K562 (cell line): ENCODE results near the gene PRKACG.

Experiments
- CBFB ChIP-seq: sonication (generic); formaldehyde crosslinking; IDR thresholded peaks from 2 replicates; pipeline ENCODE4 v1.4.0; 2020; ENCODE audit warnings: mild to moderate bottlenecking, missing genetic modification reagents
- CBX1 ChIP-seq: sonication (generic); IDR thresholded peaks from 2 replicates; pipeline ENCODE4 v1.6.1; 2016; ENCODE audit warnings: antibody characterized with exemption, low read depth, mild to moderate bottlenecking
- CTCF ChIP-seq, 3 experiments: IDR thresholded peaks in 2 of 3; conservative IDR thresholded peaks in 1 of 3; 2 replicates each; pipeline ENCODE4 v1.5.1; 2011 to 2012; ENCODE audit warnings: low read length in 3 of 3, mild to moderate bottlenecking in 3 of 3, control low read depth in 2 of 3, improper control_type of control experiment in 1 of 3, inconsistent platforms in 1 of 3, low read depth in 1 of 3, mixed read lengths in 1 of 3, moderate library complexity in 1 of 3; ENCODE audit not compliant: insufficient read depth in 2 of 3
- EP300 ChIP-seq: IDR thresholded peaks from 2 replicates; pipeline ENCODE4 v1.6.1; 2012; ENCODE audit warnings: low read length, improper control_type of control experiment
- POLR2A ChIP-seq: fragments of 450-650 bp; conservative IDR thresholded peaks from 2 replicates; pipeline ENCODE4 v1.6.1; 2016
- TAF1 ChIP-seq: IDR thresholded peaks from 2 replicates; pipeline ENCODE4 v1.6.1; 2011; ENCODE audit warnings: mild to moderate bottlenecking, low read length, moderate library complexity; ENCODE audit not compliant: insufficient read depth, control insufficient read depth, severe bottlenecking; ENCODE audit errors: extremely low read depth
- THRAP3 ChIP-seq: fragments of 450-650 bp; IDR thresholded peaks from 2 replicates; pipeline ENCODE4 v1.6.1; 2016; ENCODE audit warnings: mild to moderate bottlenecking, inconsistent platforms, borderline replicate concordance
- ZFP91 ChIP-seq: sonication (generic); formaldehyde crosslinking; IDR thresholded peaks from 2 replicates; pipeline ENCODE4 v1.8.0; 2022; ENCODE audit warnings: mild to moderate bottlenecking, missing genetic modification reagents
- TF ChIP-seq, protein P1 (sequence below): sonication (generic); formaldehyde crosslinking; IDR thresholded peaks from 2 replicates; pipeline ENCODE4 v1.5.0; 2020; ENCODE audit warnings: missing genetic modification reagents
- TF ChIP-seq, protein P2 (sequence below), 2 experiments: fragments of 450-650 bp in 1 of 2; sonication (generic) in 1 of 2; formaldehyde crosslinking in 1 of 2; IDR thresholded peaks in 1 of 2; conservative IDR thresholded peaks in 1 of 2; 2 replicates each; pipeline versions ENCODE4 v1.6.1 to v1.8.1; 2016 to 2023; ENCODE audit warnings: mild to moderate bottlenecking in 2 of 2, moderate library complexity in 2 of 2, inconsistent platforms in 1 of 2, missing genetic modification reagents in 1 of 2

DNA sequence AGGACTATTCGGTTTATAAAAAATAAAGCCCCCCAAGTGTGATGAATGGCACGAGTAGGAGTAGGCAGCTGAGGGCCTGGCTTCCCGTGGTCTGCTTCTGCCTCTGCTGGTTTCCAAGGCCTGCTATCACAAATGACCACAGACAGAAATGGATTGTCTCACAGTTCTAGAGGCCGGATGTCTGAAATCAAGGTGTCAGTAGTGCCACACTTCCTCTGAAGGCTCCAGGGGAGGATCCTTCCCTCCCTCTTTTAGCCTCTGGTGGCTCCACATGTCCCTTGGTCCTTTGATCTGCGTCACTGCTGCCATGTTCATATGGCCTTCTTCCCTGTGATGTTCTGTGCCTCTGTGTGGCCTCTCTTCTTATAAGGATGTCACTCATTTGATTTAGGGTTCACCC, 15.1 kb downstream of the PRKACG start:
- TF ChIP-seq, protein P1, sequence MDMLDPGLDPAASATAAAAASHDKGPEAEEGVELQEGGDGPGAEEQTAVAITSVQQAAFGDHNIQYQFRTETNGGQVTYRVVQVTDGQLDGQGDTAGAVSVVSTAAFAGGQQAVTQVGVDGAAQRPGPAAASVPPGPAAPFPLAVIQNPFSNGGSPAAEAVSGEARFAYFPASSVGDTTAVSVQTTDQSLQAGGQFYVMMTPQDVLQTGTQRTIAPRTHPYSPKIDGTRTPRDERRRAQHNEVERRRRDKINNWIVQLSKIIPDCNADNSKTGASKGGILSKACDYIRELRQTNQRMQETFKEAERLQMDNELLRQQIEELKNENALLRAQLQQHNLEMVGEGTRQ (CRISPR knock-in tag) = no peak
- TF ChIP-seq CTCF (IDR thresholded peaks at IDR 0.05 in 2 of 3, conservative IDR thresholded peaks at IDR 0.05 in 1 of 3; ENCODE audit: insufficient read depth in 2 of 3, low read depth in 1 of 3, low read length in 3 of 3) = peak in 2 of 3 experiments; percentile 27 to 29; a peak in 1 of 6 replicates
- TF ChIP-seq ZFP91 (CRISPR knock-in tag) = no peak
- TF ChIP-seq, protein P2, sequence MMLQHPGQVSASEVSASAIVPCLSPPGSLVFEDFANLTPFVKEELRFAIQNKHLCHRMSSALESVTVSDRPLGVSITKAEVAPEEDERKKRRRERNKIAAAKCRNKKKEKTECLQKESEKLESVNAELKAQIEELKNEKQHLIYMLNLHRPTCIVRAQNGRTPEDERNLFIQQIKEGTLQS (IDR thresholded peaks at IDR 0.05) = no peak
- TF ChIP-seq, protein P2 (CRISPR knock-in tag; conservative IDR thresholded peaks at IDR 0.05) = no peak
- no peak for TF ChIP-seq THRAP3
- TF ChIP-seq CBX1 = no peak
- no peak; the same call in 1 of the 2 replicates for TF ChIP-seq EP300
- no peak for TF ChIP-seq TAF1
- no peak for TF ChIP-seq CBFB (CRISPR knock-in tag)
- no peak for TF ChIP-seq POLR2A
